GM21447 (cell line): ENCODE data around the gene ULBP3.
"Not testable (repeated sequence)": the region's sequence is repeated elsewhere in the genome, so short reads cannot be mapped to it uniquely, and the experiment has no call there.

Source experiments
- ATAC-seq: cut with Tn5 transposase; IDR thresholded peaks from one replicate; pipeline ENCODE4 v1.9.1; 2021; ENCODE audit not compliant: unreplicated experiment

ULBP3 gene

GRCh38 chr6:150043501-150044412 is 25.2 kb downstream of the ULBP3 start:
- no peak for ATAC-seq

GRCh38 chr6:150043096-150043495 is 25.8 kb downstream of the ULBP3 start:
- ATAC-seq: no peak

GRCh38 chr6:150038202-150039062 is 30.5 kb downstream of the ULBP3 start:
- no peak for ATAC-seq

GRCh38 chr6:150037526-150038201 is 31.3 kb downstream of the ULBP3 start:
- no peak for ATAC-seq

- ATAC-seq: no peak
Measured at GRCh38 chr6:150036081-150036480, 32.8 kb downstream of the ULBP3 start.

- no peak for ATAC-seq
Measured at GRCh38 chr6:150033207-150033771, 35.6 kb downstream of the ULBP3 start.

GRCh38 chr6:150032598-150032997 is 36.3 kb downstream of the ULBP3 start:
- ATAC-seq: no peak

- ATAC-seq: no peak
Measured at GRCh38 chr6:150030611-150031010, 38.3 kb downstream of the ULBP3 start.

- no peak for ATAC-seq
Measured at GRCh38 chr6:150029749-150030148, 39.2 kb downstream of the ULBP3 start.

GRCh38 chr6:150029276-150029675 is 39.6 kb downstream of the ULBP3 start:
- no peak for ATAC-seq

- ATAC-seq: no peak
Measured at GRCh38 chr6:150028799-150029198, 40.1 kb downstream of the ULBP3 start.

GRCh38 chr6:150027806-150028565 is 40.9 kb downstream of the ULBP3 start:
- ATAC-seq: no peak

GRCh38 chr6:150026976-150027805 is 41.7 kb downstream of the ULBP3 start:
- no peak for ATAC-seq

- no peak for ATAC-seq
Measured at GRCh38 chr6:150025201-150025917, 43.6 kb downstream of the ULBP3 start, which contains the start of gene RAET1L. TSS of gene RAET1L (minus strand) at chr6:150025532. CDS start at chr6:150025471, 61 bp downstream.

GRCh38 chr6:150024646-150025155 is 44.2 kb downstream of the ULBP3 start:
- ATAC-seq: no peak

GRCh38 chr6:150024021-150024420 is 44.9 kb downstream of the ULBP3 start:
- ATAC-seq: not testable (repeated sequence)

GRCh38 chr6:150021870-150022269 is 47.1 kb downstream of the ULBP3 start:
- ATAC-seq: not testable (repeated sequence)

- no peak for ATAC-seq
Measured at GRCh38 chr6:150018846-150019580, 49.9 kb downstream of the ULBP3 start.
